OCI-LY3 (cell line): Measurements from ENCODE around the gene PTCSC3.

Source experiments
- EZH2phosphoT487 ChIP-seq: fragments of 200-600 bp; shearing (Covaris generic); IDR thresholded peaks from 2 replicates; pipeline ENCODE4 v1.6.1; 2018; ENCODE audit warnings: antibody characterized with exemption, mixed run types, low read depth
- TF ChIP-seq, protein P1 (sequence below): fragments of 200-600, 300-600 bp; sonication (generic); IDR thresholded peaks from 2 replicates; pipeline ENCODE4 v1.5.1; 2014; ENCODE audit warnings: antibody characterized with exemption, low read length, low read depth

GRCh38 chr14:36176524-36176923, at the start of gene PTCSC3:
- TF ChIP-seq, protein P1, sequence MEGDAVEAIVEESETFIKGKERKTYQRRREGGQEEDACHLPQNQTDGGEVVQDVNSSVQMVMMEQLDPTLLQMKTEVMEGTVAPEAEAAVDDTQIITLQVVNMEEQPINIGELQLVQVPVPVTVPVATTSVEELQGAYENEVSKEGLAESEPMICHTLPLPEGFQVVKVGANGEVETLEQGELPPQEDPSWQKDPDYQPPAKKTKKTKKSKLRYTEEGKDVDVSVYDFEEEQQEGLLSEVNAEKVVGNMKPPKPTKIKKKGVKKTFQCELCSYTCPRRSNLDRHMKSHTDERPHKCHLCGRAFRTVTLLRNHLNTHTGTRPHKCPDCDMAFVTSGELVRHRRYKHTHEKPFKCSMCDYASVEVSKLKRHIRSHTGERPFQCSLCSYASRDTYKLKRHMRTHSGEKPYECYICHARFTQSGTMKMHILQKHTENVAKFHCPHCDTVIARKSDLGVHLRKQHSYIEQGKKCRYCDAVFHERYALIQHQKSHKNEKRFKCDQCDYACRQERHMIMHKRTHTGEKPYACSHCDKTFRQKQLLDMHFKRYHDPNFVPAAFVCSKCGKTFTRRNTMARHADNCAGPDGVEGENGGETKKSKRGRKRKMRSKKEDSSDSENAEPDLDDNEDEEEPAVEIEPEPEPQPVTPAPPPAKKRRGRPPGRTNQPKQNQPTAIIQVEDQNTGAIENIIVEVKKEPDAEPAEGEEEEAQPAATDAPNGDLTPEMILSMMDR = no peak
- no peak for TF ChIP-seq EZH2phosphoT487
